Activated naive CD4-positive, alpha-beta T cell treated with anti-CD3 and anti-CD28 coated beads, Interleukin-2, amount 50 U/mL, for 24 hours (primary cell): ENCODE data around the gene DRC3.
A peak's percentile ranks its signal among the peaks of the same experiment; 100 is the strongest.

Source experiments
- H3K27ac Mint-ChIP-seq: one replicate; pipeline ENCODE4 v1.8.0; 2021; ENCODE audit warnings: mild to moderate bottlenecking, mixed read lengths
- H3K27me3 Mint-ChIP-seq: one replicate; pipeline ENCODE4 v1.8.0; 2021; ENCODE audit warnings: mixed read lengths
- H3K36me3 Mint-ChIP-seq: one replicate; pipeline ENCODE4 v1.8.0; 2021; ENCODE audit warnings: mixed read lengths
- H3K4me1 Mint-ChIP-seq: one replicate; pipeline ENCODE4 v1.8.0; 2021; ENCODE audit warnings: mixed read lengths
- H3K4me3 Mint-ChIP-seq: one replicate; pipeline ENCODE4 v1.8.0; 2021; ENCODE audit warnings: mild to moderate bottlenecking, mixed read lengths
- H3K9me3 Mint-ChIP-seq: one replicate; pipeline ENCODE4 v1.8.0; 2021; ENCODE audit warnings: mixed read lengths

DRC3 gene

GRCh38 chr17:18014006-18014405, 41.3 kb downstream of the DRC3 start:
- Mint-ChIP-seq H3K36me3 (peaks cover 7% of the 10 kb centered on the region), H3K4me1 (no peaks in the 10 kb centered on the region), H3K4me3 (no peak overlapping the region), H3K27ac (no peak overlapping the region), H3K27me3 (no peaks in the 10 kb centered on the region), H3K9me3 (no peaks in the 10 kb centered on the region)

DNA sequence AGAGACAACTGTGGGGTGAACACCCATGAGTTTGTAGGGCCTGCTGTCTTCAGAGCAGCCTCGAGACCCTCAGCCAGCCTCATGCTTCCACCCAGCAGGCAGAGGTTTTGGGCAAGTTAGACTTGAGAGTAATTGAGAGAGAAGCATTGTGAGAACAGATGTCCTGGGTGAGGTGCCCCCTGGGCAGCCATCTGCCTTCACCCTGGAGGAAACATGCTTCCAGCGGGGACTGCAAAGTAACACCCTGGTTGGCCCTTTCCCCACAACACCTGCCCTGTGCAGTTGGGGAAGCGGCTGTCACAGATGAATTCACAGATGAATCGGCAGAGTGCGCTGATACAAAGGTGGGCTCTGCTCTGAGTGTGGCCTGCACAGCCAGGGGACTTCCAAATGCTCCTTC, 42.9 kb downstream of the DRC3 start:
- H3K4me1 Mint-ChIP-seq: no peaks in the 10 kb centered on the region
- no peaks in the 10 kb centered on the region for H3K9me3 Mint-ChIP-seq
- no peak overlapping the region for H3K27ac Mint-ChIP-seq
- peaks cover 11% of the 10 kb centered on the region for H3K36me3 Mint-ChIP-seq
- H3K27me3 Mint-ChIP-seq: no peaks in the 10 kb centered on the region
- no peak overlapping the region for H3K4me3 Mint-ChIP-seq

DNA sequence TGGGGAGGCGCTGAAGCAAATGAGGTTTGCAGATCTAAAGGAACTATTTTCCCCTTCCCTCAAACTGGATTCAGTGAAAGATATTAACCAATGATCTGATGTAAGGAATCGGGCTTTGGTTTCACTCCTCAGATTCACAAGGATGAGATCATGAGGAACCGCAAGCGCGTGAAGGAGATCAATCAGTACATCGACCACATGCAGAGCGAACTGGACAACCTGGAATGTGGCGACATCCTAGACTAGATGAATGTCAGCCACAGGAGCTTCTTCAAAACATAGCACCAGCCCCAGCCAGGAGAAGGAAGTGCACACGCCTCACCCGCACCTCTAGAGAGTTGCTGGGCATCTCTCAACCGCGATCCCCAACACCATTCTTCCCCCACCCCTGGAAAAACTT, 43.8 kb downstream of the DRC3 start:
- Mint-ChIP-seq H3K27me3 (no peaks in the 10 kb centered on the region), H3K4me3 (no peak overlapping the region), H3K4me1 (no peaks in the 10 kb centered on the region), H3K9me3 (no peaks in the 10 kb centered on the region), H3K27ac (no peak overlapping the region), H3K36me3 (peaks cover 11% of the 10 kb centered on the region)

- Mint-ChIP-seq H3K36me3 (peaks cover 8% of the 10 kb centered on the region), H3K27ac (no peak overlapping the region), H3K9me3 (no peaks in the 10 kb centered on the region), H3K4me3 (no peak overlapping the region), H3K4me1 (no peaks in the 10 kb centered on the region), H3K27me3 (no peaks in the 10 kb centered on the region)
These were observed 45.3 kb downstream of the DRC3 start for GRCh38 chr17:18017958-18018357.

DNA sequence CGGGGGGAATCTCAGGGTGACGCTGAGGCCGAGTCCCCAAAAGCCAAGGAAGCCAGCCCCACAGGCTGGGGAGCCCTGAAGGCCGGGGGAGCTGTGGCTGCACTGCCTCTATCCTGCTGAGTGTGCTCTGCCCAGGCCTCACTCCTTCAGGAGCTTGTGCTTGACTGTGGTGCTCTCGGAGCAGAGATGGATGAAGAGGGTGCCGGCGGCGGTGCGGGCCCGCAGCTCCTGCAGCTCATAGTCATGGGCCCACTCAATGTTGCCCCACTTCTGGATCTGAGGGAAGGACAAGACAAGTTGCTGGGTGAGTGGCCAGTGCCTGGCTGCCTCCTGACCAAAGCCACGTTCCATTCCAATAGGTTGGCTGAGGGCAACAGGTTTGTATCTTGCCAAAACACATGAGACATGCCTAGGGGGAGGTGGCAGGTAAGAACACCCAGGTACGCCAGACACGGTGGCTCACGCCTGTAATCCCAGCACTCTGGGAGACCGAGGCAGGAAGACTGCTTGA, 45.8 kb downstream of the DRC3 start:
- no peaks in the 10 kb centered on the region for H3K27me3 Mint-ChIP-seq
- H3K4me3 Mint-ChIP-seq: no peak overlapping the region
- H3K4me1 Mint-ChIP-seq: no peaks in the 10 kb centered on the region
- H3K36me3 Mint-ChIP-seq: peaks cover 6% of the 10 kb centered on the region
- H3K27ac Mint-ChIP-seq: no peak overlapping the region
- H3K9me3 Mint-ChIP-seq: no peaks in the 10 kb centered on the region

GRCh38 chr17:18019838-18020154, 47.1 kb downstream of the DRC3 start:
- Mint-ChIP-seq H3K9me3 (no peaks in the 10 kb centered on the region), H3K4me3 (no peak overlapping the region), H3K4me1 (no peaks in the 10 kb centered on the region), H3K27ac (no peak overlapping the region), H3K27me3 (no peaks in the 10 kb centered on the region), H3K36me3 (peaks cover 6% of the 10 kb centered on the region)

DNA sequence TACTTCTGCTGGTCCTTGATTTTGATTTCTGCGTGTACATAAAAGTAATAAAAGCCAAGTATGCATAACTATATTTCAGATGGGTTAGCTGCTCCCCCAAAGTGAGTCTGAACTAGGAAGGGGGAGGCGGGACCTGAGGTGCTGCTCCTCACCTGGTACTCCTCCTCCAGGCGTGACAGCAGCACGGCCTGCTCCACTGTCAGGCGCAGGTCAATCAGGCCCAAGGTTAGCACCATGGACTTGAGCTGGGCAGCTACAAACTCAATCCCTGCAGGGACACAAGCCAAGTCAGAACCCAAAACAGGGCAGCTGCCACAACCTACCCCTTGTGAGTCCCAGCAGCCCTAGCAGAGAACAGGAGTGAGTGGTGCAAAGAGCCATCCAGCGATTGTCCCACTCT, 48.3 kb downstream of the DRC3 start:
- no peaks in the 10 kb centered on the region for H3K27me3 Mint-ChIP-seq
- no peaks in the 10 kb centered on the region for H3K9me3 Mint-ChIP-seq
- no peak overlapping the region for H3K4me3 Mint-ChIP-seq
- peaks cover 5% of the 10 kb centered on the region for H3K4me1 Mint-ChIP-seq
- no peak overlapping the region for H3K27ac Mint-ChIP-seq
- peaks cover 6% of the 10 kb centered on the region for H3K36me3 Mint-ChIP-seq

DNA sequence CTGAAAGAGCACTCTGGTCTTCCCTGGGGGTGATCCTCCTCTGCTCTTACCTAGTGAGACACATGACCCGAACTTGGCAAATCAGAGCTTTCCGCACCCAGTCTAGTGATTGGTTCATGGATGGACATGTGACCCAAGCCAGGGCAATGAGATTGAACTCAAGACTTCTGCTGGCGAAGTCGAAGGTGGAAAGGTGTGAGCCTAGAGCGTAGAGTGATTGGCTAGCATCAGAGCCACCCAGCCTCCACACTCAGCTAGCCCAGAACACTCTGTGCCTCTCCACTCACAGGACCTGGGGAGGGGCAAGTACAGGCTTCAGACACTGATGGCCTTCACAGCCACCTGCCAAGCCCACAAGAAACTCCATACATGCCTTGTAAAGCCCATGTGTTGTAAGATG, 48.7 kb downstream of the DRC3 start:
- Mint-ChIP-seq H3K4me3 (no peak overlapping the region), H3K9me3 (no peaks in the 10 kb centered on the region), H3K4me1 (peaks cover 5% of the 10 kb centered on the region), H3K27me3 (no peaks in the 10 kb centered on the region), H3K27ac (no peak overlapping the region), H3K36me3 (peaks cover 6% of the 10 kb centered on the region)

GRCh38 chr17:18025241-18025944, 52.7 kb downstream of the DRC3 start:
- Mint-ChIP-seq H3K4me1 (peaks cover 5% of the 10 kb centered on the region), H3K27ac (no peak overlapping the region), H3K4me3 (no peak overlapping the region), H3K9me3 (no peaks in the 10 kb centered on the region), H3K36me3 (peaks cover 2% of the 10 kb centered on the region), H3K27me3 (no peaks in the 10 kb centered on the region)

GRCh38 chr17:18025945-18026776, 53.5 kb downstream of the DRC3 start:
- peaks cover 2% of the 10 kb centered on the region for H3K36me3 Mint-ChIP-seq
- H3K27ac Mint-ChIP-seq: no peak overlapping the region
- H3K27me3 Mint-ChIP-seq: no peaks in the 10 kb centered on the region
- peaks cover 5% of the 10 kb centered on the region for H3K4me1 Mint-ChIP-seq
- H3K4me3 Mint-ChIP-seq: no peak overlapping the region
- H3K9me3 Mint-ChIP-seq: no peaks in the 10 kb centered on the region

DNA sequence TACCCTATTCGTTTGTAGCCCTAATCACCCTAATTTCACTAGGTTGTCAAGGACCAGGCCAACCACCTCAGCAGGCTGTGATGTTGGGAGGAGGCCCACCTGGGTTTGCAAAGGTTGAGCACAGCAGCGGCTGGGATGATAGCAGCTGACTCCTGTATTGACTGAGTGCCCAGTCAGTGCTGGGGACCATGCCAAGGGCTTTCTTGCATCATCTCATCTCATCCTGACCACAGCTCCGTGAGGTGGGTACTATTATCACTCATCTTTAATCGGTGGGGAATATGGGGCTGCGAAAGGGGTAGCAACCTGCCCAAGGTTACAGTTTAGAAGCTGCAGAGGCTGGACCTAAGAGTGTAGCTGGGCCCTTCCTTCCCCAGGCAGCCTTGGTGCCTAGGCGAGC, 54.6 kb downstream of the DRC3 start:
- no peak overlapping the region for H3K4me3 Mint-ChIP-seq
- H3K27me3 Mint-ChIP-seq: no peaks in the 10 kb centered on the region
- peaks cover 2% of the 10 kb centered on the region for H3K36me3 Mint-ChIP-seq
- no peak overlapping the region for H3K27ac Mint-ChIP-seq
- peaks cover 5% of the 10 kb centered on the region for H3K4me1 Mint-ChIP-seq
- no peaks in the 10 kb centered on the region for H3K9me3 Mint-ChIP-seq

DNA sequence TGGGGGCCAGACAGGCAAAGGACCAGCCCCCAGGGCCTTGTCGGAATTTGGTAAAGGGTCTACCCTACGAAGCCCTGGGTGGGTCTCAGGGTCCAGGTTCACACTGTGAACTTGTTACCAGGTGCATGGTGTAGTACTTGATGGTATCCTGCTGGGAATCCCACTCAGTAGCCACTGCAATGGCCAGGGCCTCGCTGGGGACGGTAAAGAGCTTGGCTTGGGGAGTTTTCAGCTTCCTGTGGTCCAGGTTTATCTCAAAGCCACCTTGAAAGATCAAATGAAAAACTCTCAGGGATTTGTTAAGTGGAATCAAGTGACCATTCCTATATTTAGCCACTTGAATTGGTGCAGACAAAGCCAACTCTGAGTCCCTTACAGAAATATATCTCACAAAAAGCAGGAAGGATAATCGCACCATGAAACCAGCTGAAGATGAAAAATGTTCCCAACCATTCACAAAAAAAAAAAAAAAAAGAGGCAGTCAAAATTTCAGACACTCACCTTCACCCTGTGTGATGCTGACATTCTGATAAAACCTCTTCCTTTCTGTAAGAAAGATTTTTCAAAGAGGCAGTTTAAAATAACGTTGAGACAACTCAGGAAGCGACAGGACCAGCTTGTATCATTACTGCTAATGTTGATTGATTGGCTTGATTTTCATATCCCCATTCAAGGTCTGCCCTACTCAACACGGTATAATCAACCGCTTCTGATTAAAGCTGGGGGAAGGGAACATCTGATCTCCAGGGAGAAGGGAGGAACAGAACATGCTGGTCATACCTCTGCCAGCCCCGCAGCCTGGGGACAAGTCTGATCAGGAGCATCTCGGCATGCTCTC, 55.7 kb downstream of the DRC3 start:
- Mint-ChIP-seq H3K27ac (no peak overlapping the region), H3K27me3 (no peaks in the 10 kb centered on the region), H3K36me3 (peaks cover 2% of the 10 kb centered on the region), H3K4me3 (no peak overlapping the region), H3K4me1 (peaks cover 15% of the 10 kb centered on the region), H3K9me3 (no peaks in the 10 kb centered on the region)

DNA sequence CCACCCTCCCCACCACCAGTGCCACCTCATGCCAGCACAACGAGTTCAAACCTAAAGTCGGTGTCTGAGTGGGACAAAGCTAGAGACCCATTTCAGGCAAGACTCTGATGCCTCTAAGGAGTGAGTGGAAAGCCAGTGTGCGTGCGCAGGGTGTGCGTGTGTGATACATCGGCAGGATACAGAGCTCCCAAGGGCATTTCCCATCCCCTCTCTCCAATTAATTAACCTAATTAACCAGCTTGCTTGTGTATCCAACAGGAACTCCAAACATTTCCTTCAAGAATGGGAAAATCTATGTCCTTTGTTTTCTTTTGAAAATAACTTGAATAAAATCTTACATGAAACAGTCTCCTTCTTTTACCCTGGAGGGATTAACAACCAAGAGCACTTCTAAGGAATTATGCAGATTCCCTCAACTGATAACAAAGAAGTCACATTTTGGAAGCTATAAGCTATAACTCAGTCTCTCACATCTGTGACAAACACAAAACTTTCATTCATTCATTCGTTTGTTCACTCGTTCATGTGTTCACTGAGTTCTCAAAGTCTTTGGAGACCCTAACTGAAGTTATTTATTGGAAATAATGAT, 56.4 kb downstream of the DRC3 start:
- Mint-ChIP-seq H3K4me1 (peaks cover 19% of the 10 kb centered on the region), H3K4me3 (no peak overlapping the region), H3K9me3 (no peaks in the 10 kb centered on the region), H3K27ac (no peak overlapping the region), H3K36me3 (peaks cover 2% of the 10 kb centered on the region), H3K27me3 (no peaks in the 10 kb centered on the region)

GRCh38 chr17:18031955-18032354, 59.3 kb downstream of the DRC3 start:
- H3K36me3 Mint-ChIP-seq: peaks cover 2% of the 10 kb centered on the region
- no peaks in the 10 kb centered on the region for H3K27me3 Mint-ChIP-seq
- H3K4me3 Mint-ChIP-seq: no peak overlapping the region
- no peak overlapping the region for H3K27ac Mint-ChIP-seq
- H3K4me1 Mint-ChIP-seq: peaks cover 20% of the 10 kb centered on the region
- no peaks in the 10 kb centered on the region for H3K9me3 Mint-ChIP-seq

- Mint-ChIP-seq H3K36me3 (no peaks in the 10 kb centered on the region), H3K9me3 (no peaks in the 10 kb centered on the region), H3K4me1 (peaks cover 35% of the 10 kb centered on the region), H3K27ac (peak overlapping the region; percentile 21), H3K4me3 (no peak overlapping the region), H3K27me3 (no peaks in the 10 kb centered on the region)
These were observed 60.9 kb downstream of the DRC3 start for GRCh38 chr17:18033442-18034099.
